Body of pancreas (tissue), 4 donors: Measurements from ENCODE around the gene KIF17. TPM values are rescaled to one million over a fixed set of nuclear protein-coding genes. Genes with fewer than 3 reads are reported as not detected.

Experiments
- ATAC-seq: fragments of 150-250 bp; one replicate; pipeline ENCODE4 v1.9.1; 2016
- DNase-seq, 4 donors: peaks; one replicate each; pipeline ENCODE4 v3.0.0-alpha.2; 2019
- H3K27ac ChIP-seq, 4 donors: fragments of 200-600 bp; sonication (generic); 1 replicate in 3 of 4; 2 replicates in 1 of 4; pipeline versions ENCODE4 v1.5.1 to v1.6.1; 2016 to 2019; ENCODE audit warnings: mild to moderate bottlenecking in 1 of 4, mixed read lengths in 1 of 4, moderate library complexity in 1 of 4
- H3K27me3 ChIP-seq, 2 donors: fragments of 200-600 bp; sonication (generic); one replicate each; pipeline ENCODE4 v1.6.0; 2016; ENCODE audit warnings: mild to moderate bottlenecking in 1 of 2
- H3K36me3 ChIP-seq, 2 donors: fragments of 200-600 bp; sonication (generic); replicated peaks in 1 of 2; 2 replicates each; pipeline ENCODE4 v1.5.1; 2016; ENCODE audit warnings: low read depth in 2 of 2; ENCODE audit not compliant: insufficient read depth in 1 of 2
- H3K4me1 ChIP-seq: fragments of 200-600 bp; sonication (generic); one replicate; pipeline ENCODE4 v1.6.0; 2016
- H3K4me3 ChIP-seq, 2 donors: fragments of 200-600 bp; sonication (generic); 1 replicate in 1 of 2; 2 replicates in 1 of 2; pipeline ENCODE4 v1.5.1; 2016 to 2019
- H3K9me3 ChIP-seq, 3 donors: fragments of 200-600 bp; sonication (generic); 1 replicate in 2 of 3; 2 replicates in 1 of 3; pipeline ENCODE4 v1.5.1; 2016
- POLR2A ChIP-seq, 3 donors: fragments of 450-650 bp; IDR thresholded peaks; one replicate each; pipeline ENCODE4 v1.6.1; 2016; ENCODE audit warnings: antibody characterized with exemption in 3 of 3, mild to moderate bottlenecking in 2 of 3
- WGBS, 2 donors: methylation state at CpG; one replicate each; pipeline ENCODE4 v1.1.5; 2017; 5-methylcytosine and 5-hydroxymethylcytosine counted together
- intact Hi-C: fragments of 100-400 bp; cut with DNase I; formaldehyde crosslinking; loops from one replicate; pipeline ENCODE4 v1.15.1; 2023
- total RNA-seq, 2 donors: library from RNA; depleted of rRNA; stranded (reverse); fragments of >200 nt; gene quantifications; one replicate each; pipeline ENCODE4 v1.1.0, GENCODE V29; 2016
- TF ChIP-seq, protein P1 (sequence below), 7 experiments: fragments of 450-650 bp in 4 of 7; fragments of 200-600 bp in 3 of 7; sonication (generic) in 3 of 7; IDR thresholded peaks; one replicate each; pipeline ENCODE4 v1.5.1; 2016 to 2019; ENCODE audit warnings: antibody characterized with exemption in 7 of 7

The KIF17 gene
- total RNA-seq, 2 donors from 2014 or later: 1.8 TPM; not detected in 1

DNA sequence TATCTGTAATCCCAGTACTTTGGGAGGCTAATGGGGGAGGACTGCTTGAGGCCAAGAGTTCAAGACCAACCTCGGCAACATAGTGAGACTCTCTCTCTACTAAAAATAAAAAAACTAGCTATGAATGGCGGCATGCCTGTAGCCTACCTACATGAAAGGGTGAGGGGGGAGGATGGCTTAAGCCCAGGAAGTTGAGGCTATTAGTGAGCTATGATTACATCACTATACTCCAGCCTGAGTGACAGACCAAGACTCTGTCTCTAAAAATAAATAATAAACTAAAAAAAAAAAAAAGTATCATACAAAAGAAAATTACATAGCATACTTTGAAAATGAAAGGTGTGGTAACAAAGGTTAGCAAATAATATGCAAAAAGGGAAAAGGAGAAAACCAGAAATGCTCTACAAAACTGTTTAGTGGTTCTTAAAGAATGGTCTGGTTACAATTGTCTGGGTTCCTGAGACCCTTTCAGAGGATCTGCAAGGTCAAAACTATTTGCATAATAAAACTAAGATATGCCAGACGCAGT lies 33.7 kb upstream of the KIF17 start:
- H3K27ac ChIP-seq: no peak overlapping the region
- peaks cover 0 to 22% of the 10 kb centered on the region in 2 donors for H3K36me3 ChIP-seq
- 66 to 74% methylated on average over 3 of the region's 3 CpGs for WGBS, 2 donors
- ATAC-seq (no peak), DNase-seq (no peak)
- no peaks in the 10 kb centered on the region for H3K27me3 ChIP-seq
- no peaks in the 10 kb centered on the region for H3K9me3 ChIP-seq
- no peaks in the 10 kb centered on the region for H3K4me1 ChIP-seq
- no peak for TF ChIP-seq POLR2A (IDR thresholded peaks at IDR 0.05)
- TF ChIP-seq, protein P1, sequence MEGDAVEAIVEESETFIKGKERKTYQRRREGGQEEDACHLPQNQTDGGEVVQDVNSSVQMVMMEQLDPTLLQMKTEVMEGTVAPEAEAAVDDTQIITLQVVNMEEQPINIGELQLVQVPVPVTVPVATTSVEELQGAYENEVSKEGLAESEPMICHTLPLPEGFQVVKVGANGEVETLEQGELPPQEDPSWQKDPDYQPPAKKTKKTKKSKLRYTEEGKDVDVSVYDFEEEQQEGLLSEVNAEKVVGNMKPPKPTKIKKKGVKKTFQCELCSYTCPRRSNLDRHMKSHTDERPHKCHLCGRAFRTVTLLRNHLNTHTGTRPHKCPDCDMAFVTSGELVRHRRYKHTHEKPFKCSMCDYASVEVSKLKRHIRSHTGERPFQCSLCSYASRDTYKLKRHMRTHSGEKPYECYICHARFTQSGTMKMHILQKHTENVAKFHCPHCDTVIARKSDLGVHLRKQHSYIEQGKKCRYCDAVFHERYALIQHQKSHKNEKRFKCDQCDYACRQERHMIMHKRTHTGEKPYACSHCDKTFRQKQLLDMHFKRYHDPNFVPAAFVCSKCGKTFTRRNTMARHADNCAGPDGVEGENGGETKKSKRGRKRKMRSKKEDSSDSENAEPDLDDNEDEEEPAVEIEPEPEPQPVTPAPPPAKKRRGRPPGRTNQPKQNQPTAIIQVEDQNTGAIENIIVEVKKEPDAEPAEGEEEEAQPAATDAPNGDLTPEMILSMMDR (IDR thresholded peaks at IDR 0.05): no peak
- H3K4me3 ChIP-seq: no peak overlapping the region
- intact Hi-C loops: no loop called here

DNA sequence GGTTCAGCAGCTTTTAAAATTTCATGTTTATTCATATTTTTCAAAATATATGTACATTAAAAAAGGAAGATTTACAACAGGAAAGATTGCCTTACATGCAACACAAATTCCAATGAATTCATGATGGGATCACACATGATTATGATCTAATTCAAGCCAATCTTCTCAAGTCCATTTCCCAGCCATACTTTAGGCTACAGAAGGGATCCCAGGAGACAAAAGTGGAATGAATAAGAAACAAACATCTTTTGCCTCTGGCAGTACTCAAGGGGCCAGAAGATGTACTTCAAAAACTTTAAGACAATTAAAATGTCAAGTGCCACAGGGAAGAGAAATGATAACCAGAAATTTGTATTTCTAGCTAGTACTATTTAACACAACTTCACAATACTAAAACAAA lies 24.9 kb upstream of the KIF17 start:
- no peak for ATAC-seq
- TF ChIP-seq, protein P1 (IDR thresholded peaks at IDR 0.05): no peak
- no peak for TF ChIP-seq POLR2A (IDR thresholded peaks at IDR 0.05)

DNA sequence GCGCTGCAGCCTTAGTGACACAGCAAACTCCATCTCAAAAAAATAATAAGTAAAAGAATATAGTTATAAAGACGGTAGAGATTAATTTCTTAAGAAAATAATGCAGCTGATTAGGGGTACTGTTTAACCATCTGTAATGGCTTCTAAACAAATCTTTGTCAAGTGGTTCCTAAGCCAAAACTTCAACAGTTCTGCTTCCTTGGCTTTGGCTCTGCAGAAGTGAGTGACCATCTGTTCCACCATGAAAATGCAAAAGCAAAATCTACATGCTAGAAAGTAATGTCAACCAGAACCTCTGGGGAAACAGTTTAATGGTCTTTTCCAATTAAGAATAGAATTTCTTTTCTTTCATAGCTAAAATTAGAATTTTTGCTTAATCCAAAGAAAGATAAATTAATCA lies 23.0 kb upstream of the KIF17 start:
- Histone ChIP-seq H3K27ac (no peak overlapping the region), H3K27me3 (no peaks in the 10 kb centered on the region), H3K4me1 (no peaks in the 10 kb centered on the region), H3K36me3 (peaks cover 3 to 28% of the 10 kb centered on the region in 2 donors), H3K4me3 (no peak overlapping the region), H3K9me3 (no peaks in the 10 kb centered on the region)
- ATAC-seq: no peak
- 59 to 68% methylated on average over 2 of the region's 2 CpGs for WGBS, 2 donors
- DNase-seq: no peak
- intact Hi-C loops: no loop called here
- no peak for TF ChIP-seq POLR2A (IDR thresholded peaks at IDR 0.05)

More for the DNA sequence above, 24.9 kb upstream of the KIF17 start:
- Histone ChIP-seq H3K27ac (no peak overlapping the region), H3K27me3 (no peaks in the 10 kb centered on the region), H3K9me3 (no peaks in the 10 kb centered on the region), H3K4me3 (no peak overlapping the region), H3K36me3 (peaks cover 3 to 39% of the 10 kb centered on the region in 2 donors), H3K4me1 (no peaks in the 10 kb centered on the region)
- intact Hi-C loops: no loop called here
- no peak for DNase-seq

DNA sequence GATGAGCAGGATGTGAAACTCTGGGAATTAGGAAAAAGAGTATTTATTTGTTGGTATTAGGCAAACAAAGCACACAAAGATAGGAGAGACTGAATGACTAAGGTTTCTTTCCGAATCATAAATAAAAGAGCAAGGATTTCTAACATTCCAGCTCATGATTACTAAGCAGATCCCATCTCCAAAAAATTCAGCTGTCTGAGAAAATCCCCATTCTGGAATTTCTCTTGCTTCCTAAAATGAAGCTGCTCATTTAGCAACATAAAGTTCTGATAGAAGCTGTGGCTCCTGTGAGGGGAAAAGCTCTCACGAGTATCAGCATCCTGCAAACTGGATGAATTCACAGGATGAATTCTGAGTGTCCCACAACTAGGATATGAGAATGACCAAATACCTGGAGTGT lies 21.4 kb upstream of the KIF17 start:
- no peak for TF ChIP-seq POLR2A (IDR thresholded peaks at IDR 0.05)
- TF ChIP-seq, protein P1 (IDR thresholded peaks at IDR 0.05): no peak
- WGBS, 2 donors: 63 to 89% methylated on average over 2 of the region's 2 CpGs
- Histone ChIP-seq H3K27me3 (no peaks in the 10 kb centered on the region), H3K4me1 (no peaks in the 10 kb centered on the region), H3K9me3 (no peaks in the 10 kb centered on the region), H3K36me3 (peaks cover 0 to 14% of the 10 kb centered on the region in 2 donors), H3K27ac (no peak overlapping the region), H3K4me3 (no peak overlapping the region)
- ATAC-seq (no peak), DNase-seq (no peak)
- intact Hi-C loops: no loop called here

DNA sequence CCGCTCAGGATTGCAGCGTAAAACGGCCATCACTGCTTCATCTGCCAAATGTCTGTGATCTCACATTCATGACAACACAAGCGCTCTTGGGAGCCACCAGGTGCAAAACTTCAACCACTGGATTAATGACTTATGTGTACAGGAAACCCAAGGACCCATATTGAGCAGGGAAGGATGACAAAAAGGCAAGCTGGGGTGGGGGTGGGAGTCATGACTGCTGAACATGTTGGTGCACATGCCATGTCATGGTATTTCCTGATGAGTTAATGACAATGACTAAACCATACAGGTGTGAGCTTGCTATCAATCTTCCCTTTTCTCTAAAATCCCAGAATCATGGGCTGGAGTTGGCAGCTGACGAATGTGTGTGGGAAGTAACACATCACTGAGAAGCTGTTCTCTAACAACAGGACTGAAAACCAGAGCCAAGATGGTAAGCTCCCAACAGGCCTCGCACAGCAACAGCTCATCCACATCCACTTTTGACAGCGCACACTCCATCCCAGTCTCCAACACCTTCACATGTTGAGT lies 17.8 kb upstream of the KIF17 start:
- intact Hi-C loops: no loop called here
- peaks cover 0 to 8% of the 10 kb centered on the region in 2 donors for H3K36me3 ChIP-seq
- H3K4me1 ChIP-seq: peaks cover 24% of the 10 kb centered on the region
- H3K9me3 ChIP-seq: no peaks in the 10 kb centered on the region
- WGBS, 2 donors: 84 to 86% methylated on average over 7 of the region's 7 CpGs
- no peak for DNase-seq
- no peak overlapping the region for H3K4me3 ChIP-seq
- TF ChIP-seq, protein P1 (IDR thresholded peaks at IDR 0.05): no peak
- no peak for TF ChIP-seq POLR2A (IDR thresholded peaks at IDR 0.05)
- H3K27ac ChIP-seq: no peak overlapping the region
- H3K27me3 ChIP-seq: peaks cover 0 to 3% of the 10 kb centered on the region in 2 donors
- no peak for ATAC-seq
